A204.1 (cell line): ENCODE measurements around the gene EPHB2.
"Not testable (repeated sequence)": the region's sequence is repeated elsewhere in the genome, so short reads cannot be mapped to it uniquely, and the experiment has no call there.

Experiments used
- FAIRE-seq: peaks from 2 replicates; lab custom pipeline; 2012; peaks lifted over from hg19 to GRCh38; lab: Jason Lieb, UNC

The EPHB2 gene

DNA sequence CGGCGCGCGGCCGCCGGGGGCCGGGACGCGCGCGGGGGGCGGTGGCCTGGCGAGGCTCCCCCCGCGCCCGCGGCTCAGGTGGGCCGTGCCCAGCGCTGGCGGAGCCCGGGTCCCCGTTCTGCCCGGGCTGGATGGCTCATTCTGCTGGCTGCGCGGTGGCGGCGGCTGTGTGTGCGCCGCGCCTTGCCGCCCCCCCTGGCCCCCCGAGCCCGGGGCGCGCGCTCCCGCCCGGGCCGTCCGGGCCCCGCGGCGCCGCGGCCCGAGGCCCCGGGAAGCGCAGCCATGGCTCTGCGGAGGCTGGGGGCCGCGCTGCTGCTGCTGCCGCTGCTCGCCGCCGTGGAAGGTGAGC lies at the start of gene EPHB2:
Gene EPHB2 (plus strand): TSS at position 139 of the 349 bp plus-strand sequence. CDS start 144 bp downstream, at position 283.
- no peak for FAIRE-seq

GRCh38 chr1:22661880-22662279 lies 48.8 kb upstream of the EPHB2 start:
- no peak for FAIRE-seq

- FAIRE-seq: no peak
Measured at GRCh38 chr1:22662318-22662717, 48.3 kb upstream of the EPHB2 start.

DNA sequence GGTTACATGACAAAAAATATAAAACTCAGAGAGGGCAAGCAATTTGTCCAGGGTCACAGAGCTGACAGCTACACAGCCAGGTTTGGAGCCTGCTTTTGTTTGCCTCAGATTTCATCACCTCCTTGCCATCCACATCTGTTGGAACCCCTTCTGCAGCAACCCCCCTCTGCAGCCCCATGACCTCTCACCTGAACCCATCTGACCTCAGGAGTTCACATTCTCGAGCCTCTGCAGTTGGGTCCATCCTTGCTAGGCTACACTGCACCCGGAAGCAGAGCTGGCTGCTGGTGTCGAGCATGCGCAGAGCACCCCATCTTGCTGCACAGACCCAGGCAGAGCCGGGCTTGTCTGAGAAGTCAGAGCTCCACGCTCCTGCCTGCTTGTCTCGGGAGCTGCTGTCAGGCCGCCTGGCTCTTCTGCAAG lies 47.6 kb upstream of the EPHB2 start:
- FAIRE-seq: no peak

DNA sequence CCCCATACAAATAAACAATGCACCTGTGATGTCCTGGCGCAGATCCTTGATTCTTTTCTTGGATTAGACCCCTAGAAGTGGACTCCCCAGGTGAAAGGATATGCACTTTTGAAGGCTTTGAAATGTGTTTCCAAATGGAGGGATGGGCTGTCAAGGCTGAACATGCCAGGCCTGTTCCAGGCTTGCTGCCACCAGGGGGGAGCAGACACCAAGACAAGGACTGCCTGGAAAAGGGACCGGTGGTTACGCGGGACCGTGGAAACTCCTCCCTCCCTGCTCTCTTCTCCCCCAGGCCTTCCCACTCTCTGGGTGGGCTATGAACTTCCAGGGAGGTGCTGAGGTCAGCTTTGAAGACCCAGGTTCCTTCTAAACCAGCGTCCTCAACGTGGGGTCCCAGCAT lies 44.9 kb upstream of the EPHB2 start:
- FAIRE-seq: no peak

- FAIRE-seq: no peak
Measured at GRCh38 chr1:22666412-22666811, 44.2 kb upstream of the EPHB2 start.

DNA sequence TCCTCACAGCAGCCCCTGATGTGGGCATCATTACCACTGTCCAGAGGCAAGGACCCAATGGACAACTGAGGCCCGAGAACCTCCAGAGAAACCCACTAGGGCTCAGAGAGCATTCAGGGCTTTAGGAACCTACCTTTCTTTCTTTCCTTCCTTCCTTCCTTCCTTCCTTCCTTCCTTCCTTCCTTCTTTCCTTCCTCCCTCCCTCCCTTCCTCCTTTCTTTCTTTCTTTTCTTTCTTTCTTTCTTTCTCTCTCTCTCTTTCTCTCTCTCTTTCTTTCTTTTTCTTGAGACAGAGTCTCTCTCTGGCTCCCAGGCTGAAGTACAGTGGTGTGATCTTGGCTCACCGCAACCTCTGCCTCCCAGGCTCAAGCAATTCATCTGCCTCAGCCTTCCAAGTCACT lies 41.8 kb upstream of the EPHB2 start:
- not testable (repeated sequence) for FAIRE-seq

DNA sequence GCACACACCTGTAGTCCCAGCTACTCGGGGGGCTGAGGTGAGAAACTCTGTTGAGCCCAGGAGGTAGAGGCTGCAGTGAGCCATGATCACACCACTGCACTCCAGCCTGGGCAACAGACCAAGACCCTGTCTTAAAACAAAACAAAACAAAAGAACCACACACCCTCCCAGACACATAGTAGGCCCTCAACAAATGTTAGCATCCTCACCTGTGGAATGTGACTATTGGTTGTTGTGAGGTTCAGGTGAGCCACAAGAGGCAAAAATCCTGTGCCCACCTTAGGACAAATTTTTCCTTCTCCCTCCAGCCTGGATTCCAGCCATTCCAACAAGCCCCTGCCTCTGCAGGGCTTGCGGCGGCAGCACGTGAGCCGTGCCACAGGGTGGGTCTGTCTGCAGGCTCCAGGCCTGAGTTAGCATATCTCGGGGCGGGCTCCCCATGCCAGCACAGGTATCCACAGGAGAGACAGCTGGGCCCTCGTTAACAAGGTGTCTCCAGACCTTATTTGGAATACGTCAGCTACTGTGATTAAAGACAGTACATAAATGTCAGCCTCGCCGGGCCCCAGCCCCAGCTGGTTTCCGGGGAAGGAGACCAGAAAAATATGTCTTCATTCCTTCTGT lies 40.2 kb upstream of the EPHB2 start:
- FAIRE-seq: no peak

DNA sequence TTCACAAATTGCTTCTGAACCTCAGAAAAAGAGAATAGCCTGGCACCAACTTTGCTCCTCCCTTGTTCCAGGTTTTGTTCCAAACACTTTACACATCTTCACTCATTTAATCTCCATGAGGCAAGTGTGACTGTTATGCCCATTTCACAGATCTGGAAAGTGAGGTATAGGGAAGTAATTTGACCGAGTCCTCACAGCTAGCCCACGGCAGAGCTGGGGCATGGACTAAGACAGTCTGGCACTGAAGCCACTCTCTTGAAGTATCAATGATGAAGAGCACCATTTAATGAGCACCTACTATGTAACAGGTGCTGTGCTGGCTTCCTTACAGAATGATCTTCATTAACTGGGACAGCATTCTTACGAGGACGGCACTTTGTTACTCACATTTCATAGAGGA lies 38.6 kb upstream of the EPHB2 start:
- FAIRE-seq: no peak

GRCh38 chr1:22673486-22674409 lies 36.9 kb upstream of the EPHB2 start:
- peak; percentile 94 for FAIRE-seq

- no peak for FAIRE-seq
Measured at GRCh38 chr1:22674410-22674749, 36.3 kb upstream of the EPHB2 start.

DNA sequence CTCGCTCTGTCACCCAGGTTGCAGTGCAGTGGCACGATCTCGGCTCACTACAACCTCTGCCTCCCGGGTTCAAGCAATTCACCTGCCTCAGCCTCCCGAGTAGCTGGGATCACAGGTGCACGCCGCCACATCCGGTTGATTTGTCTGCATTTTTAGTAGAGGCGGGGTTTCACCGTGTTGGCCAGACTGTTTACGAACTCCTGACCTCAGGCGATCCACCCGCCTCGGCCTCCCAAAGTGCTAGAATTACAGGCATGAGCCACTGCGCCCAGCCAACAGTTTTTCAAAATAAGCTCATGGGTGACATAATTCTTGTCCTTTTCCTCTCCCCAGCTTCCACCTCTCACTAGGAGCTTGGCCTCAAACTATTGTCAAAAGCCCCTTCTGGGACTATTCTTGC lies 34.5 kb upstream of the EPHB2 start:
- not testable (repeated sequence) for FAIRE-seq

- no peak for FAIRE-seq
Measured at GRCh38 chr1:22676916-22677583, 33.6 kb upstream of the EPHB2 start.

- no peak for FAIRE-seq
Measured at GRCh38 chr1:22677931-22678896, 32.4 kb upstream of the EPHB2 start.

GRCh38 chr1:22680726-22681125 lies 29.9 kb upstream of the EPHB2 start:
- FAIRE-seq: no peak

- FAIRE-seq: no peak
Measured at GRCh38 chr1:22681556-22682276, 28.9 kb upstream of the EPHB2 start.

DNA sequence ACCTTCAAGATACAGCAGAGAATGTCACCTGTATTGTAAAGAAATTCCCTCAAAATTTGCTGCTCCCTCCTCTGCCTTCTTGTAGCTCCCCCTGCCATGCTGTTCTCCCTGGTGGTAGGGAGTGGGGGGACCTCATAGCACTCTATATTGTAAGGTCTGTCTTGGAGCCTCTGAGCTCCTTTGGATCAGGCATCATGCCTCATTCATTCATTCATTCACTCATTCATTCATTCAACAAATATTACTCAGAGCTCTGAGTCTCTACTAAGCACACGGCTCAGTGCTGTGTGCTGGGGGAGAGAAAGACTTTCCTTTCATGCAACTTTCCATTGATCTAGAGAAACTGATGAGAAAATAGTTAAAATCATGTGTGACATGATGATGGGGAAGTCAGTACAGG lies 27.1 kb upstream of the EPHB2 start:
- no peak for FAIRE-seq

DNA sequence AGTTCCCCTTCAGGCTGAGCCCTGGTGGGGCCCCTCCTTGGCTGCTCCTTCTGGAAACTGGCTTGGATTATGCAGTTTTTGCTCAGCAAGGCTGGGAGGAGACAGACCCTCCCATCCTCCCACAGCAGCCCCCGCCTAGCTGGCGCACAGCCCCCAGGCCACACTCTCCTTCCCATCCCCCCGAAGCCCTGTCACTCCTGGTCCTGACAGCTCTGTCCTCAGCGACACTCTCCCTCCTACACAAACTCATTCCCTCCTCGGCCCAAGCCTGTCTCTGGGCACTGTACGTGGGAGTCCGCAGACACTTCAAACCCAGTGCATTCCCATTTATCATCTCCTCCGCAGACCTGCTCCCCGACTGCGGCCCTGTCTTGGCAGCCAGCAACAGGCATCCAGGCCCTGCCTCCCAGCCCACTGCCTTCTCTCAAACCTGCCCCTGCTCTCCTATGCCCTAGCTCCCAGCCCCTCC lies 25.0 kb upstream of the EPHB2 start:
- no peak for FAIRE-seq

DNA sequence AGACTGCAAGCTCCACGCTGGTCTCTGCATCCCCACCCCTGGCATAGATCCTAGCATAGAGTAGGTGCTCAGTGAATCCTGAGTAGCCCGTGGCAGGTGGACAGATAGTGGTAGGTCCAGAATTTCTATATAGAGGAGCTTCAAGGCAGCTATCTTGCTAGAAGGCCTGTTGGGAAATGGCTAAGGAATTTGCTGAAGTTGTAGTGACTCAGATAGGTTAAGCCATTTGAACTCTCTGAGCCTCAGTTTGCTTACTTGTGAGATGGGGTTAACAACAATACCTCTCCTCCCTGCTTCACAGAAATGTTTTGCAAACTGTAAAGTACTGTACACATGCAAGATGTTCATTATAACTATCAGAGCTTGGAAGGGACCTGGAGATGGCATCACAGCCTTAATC lies 23.4 kb upstream of the EPHB2 start:
- FAIRE-seq: no peak

DNA sequence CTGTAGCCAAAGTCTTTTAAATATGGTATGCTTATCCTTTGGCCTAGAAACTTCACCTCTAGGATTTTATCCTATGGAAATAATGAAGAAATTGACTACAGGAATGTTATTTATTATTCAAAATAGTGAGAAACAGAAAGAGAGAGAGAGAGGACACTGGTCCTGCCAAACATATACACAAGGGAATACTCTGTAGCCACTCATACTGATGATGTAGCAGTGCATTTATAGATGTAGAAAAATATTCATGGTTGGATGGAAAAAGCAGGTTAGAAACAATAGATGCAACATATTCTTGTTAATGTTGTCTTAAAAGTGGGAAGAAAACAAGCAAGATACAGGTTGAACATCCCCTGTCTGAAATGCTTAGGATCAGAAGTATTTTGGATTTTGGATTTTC lies 22.2 kb upstream of the EPHB2 start:
- no peak for FAIRE-seq

- no peak for FAIRE-seq
Measured at GRCh38 chr1:22689505-22689904, 21.1 kb upstream of the EPHB2 start.
